CD4-positive, alpha-beta T cell treated with Interleukin-2 at 100 ng/mL for 4 hours (primary cell): ENCODE results near the gene NDST1.
A peak's percentile ranks its signal among the peaks of the same experiment; 100 is the strongest.
"Not testable (repeated sequence)": the region's sequence is repeated elsewhere in the genome, so short reads cannot be mapped to it uniquely, and the experiment has no call there.

Experiments
- DNase-seq: peaks from one replicate; pipeline ENCODE4 v3.0.0-alpha.2; 2020; ENCODE audit warnings: low spot score

The NDST1 gene

DNA sequence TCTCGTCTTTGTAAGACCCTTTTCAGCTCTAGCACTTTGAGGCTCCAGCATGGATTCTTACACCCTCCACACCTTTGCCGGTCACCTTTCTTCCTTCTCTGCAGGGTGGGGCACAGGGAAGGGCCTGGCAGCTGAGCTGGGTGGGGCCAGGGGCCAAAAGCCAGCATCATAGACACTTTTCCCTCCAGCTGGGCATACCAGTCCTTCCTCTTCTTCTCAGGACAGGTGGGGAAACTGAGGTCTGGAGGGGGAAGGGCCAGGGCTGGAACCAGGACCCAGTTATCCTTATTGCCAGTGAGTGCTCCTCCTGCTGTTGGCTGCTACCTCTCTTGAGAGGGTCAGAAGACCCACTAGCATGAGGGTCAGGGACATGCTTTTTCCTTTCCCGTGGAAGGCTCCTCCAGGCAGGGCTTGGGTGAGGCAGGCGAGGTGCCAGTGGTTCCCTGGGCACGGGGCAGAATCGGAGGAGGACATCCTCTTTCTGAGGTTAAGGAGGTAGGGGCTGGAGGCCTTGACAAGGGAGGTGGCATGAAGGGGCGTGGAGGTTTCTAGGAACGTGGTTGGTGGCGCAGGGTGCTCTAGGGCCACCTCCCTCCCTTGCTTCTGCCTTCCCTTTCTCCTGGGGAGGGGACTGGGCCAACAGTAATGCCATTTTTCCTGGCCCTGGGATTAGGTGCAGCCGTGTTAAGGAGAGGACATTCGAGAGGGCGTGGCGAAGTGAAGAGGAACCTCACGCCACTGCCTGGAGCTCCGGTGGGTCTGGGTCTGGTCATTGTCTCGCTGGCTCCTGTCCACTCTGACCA, at the start of gene NDST1:
Gene NDST1 (plus strand): TSS at position 658 of the 803 bp plus-strand sequence. CDS start 13,124 bp downstream, outside the sequence.
- DNase-seq, result no peak

GRCh38 chr5:150458802-150459557, 49.0 kb upstream of the NDST1 start:
- DNase-seq, result peak; percentile 88

- no peak for DNase-seq
Measured at GRCh38 chr5:150460781-150461180, 47.1 kb upstream of the NDST1 start.

GRCh38 chr5:150461231-150461630, 46.7 kb upstream of the NDST1 start:
- no peak for DNase-seq

GRCh38 chr5:150464554-150465012, 43.3 kb upstream of the NDST1 start:
- DNase-seq, result no peak

DNA sequence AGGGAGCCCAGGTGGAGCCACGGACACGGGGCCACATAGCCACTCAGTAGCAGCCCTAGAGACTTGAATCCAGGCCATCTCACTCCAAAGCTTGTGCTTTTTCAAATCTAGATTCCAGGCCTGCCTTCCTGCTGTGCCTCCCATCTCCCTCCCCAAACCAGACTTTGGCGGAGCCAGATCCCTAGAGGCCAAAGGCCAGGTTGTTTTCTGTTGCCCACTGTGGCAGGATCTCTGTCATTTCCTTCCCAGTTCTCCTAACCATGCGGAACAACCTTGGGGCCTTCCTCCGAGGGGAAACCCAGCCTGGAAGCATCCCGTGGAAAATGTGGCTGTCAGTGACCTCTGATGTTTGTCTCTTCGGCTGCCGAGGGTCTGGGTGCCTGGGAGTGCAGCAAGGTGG, 42.0 kb upstream of the NDST1 start:
- no peak for DNase-seq

DNA sequence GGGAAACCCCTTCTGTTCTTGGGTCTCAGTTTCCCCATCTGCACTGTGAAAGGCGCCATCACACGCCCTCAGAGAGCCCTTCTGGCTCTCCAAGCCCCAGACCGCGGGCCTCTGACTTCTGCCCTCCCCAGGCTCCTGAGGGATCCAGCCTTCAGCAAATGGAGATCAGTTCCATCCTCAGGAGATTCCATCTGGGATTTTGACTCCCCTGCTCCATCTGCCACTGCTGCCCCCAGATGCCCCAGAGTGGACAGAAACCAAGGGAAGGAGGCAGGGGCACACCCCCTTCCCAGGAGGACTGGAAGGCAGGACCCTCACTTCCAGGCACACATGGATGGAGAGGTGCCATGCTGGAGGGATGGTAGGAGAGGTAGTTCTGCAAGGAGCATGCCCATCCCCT, 39.7 kb upstream of the NDST1 start:
- no peak for DNase-seq

GRCh38 chr5:150469718-150470469, 38.0 kb upstream of the NDST1 start:
- DNase-seq, result no peak

DNA sequence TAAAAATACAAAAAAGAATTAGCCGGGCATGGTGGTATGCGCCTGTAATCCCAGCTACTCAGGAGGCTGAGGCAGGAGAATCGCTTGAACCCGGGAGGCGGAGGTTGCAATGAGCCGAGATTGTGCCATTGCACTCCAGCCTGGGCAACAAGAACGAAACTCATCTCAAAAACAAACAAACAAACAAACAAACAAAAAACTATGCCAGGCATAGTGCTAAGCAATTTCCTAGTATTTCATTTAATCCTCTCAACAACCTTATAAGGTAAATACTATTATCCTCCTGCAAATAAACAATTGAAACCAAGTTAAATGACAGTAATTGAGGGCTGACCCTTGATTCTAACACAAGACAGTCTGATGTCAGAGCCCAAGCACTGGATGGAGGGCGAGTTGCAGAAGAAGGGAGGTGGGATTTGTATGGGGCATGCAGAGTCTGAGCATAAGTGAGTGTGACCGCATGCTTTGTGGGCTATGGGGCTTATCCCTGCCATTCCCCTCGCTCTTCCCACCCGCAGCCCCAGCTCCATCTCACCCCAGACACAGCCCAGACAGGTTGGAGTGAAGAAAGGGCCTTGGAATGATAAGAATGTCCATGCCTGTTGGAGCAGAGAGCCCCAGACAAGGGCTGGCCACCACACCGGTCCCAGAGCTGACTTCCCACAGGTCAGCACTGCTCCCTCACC, 34.1 kb upstream of the NDST1 start:
- DNase-seq, result no peak

- DNase-seq, result not testable (repeated sequence)
Measured at GRCh38 chr5:150476568-150476967, 31.4 kb upstream of the NDST1 start.

- no peak for DNase-seq
Measured at GRCh38 chr5:150479416-150479815, 28.5 kb upstream of the NDST1 start.

GRCh38 chr5:150481708-150481965, 26.3 kb upstream of the NDST1 start:
- no peak for DNase-seq

DNA sequence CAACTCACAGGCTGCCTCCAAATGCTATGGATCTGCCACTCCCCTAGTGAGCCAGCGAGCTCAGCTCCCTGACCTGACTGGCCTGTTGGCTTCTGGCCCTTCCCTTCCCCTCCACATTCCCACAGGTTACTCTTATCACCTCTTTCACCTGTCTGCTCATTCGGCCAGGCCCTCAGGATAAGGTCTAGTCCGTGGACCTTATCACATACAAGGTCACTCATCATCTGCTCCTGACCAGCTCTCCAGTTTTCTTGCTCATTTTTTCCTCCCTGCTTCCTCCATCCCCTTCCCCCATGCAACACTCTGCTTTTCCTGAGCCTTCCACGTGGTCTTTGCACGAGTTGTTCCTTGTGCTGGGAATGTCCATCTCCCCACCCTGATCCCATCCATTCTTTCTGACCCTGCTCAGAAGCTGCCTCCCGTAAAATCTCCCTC, 25.9 kb upstream of the NDST1 start:
- no peak for DNase-seq

- no peak for DNase-seq
Measured at GRCh38 chr5:150484964-150485692, 22.8 kb upstream of the NDST1 start.

DNA sequence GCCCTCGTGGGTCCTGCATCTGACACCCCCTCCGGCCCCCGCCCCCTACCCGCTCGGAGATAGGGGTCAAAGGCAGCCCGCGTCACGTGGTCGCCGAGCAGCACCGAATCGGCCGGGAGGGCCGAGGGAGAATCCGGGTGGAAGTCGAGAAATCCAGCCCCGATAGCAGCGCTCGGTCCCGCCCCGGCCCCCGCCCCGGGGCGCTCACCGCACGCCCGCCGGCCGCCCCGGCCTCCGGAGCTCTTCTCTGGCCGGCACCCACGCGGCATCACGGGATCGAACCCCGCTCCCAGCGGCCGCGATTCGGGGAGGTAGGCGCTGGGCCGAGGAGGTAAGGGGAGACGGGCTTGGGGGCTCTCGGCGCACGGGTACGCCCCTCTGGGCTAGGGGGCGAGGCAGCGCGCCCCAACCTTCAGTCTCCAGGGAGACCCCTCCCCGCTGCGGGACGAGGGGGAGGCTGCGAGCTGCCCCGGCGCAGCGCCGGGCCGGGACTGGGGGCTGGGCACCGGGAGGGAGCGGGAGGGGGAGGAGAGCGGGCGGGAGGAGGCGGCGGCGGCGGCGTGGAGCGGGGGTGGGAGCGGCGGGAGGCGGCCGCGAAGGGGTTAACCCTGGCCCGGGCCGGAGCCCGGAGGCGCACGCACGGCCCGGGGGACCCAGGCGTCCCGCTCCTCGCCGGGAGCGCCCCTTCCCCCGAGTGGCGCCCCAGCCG, 22.1 kb upstream of the NDST1 start:
- no peak for DNase-seq

- DNase-seq, result peak; percentile 15
Measured at GRCh38 chr5:150486402-150487198, 21.3 kb upstream of the NDST1 start.

GRCh38 chr5:150487199-150488061, 20.5 kb upstream of the NDST1 start:
- no peak for DNase-seq

GRCh38 chr5:150488519-150489359, 19.2 kb upstream of the NDST1 start:
- no peak for DNase-seq
